Hepatocyte (in vitro differentiated cells): ENCODE results near the gene GUK1.

ENCODE experiments used
- CTCF ChIP-seq: fragments of 200-600 bp; sonication (generic); IDR thresholded peaks from 2 replicates; pipeline ENCODE4 v1.5.1; 2016; ENCODE audit warnings: antibody characterized with exemption, mild to moderate bottlenecking; ENCODE audit not compliant: poor library complexity
- EZH2 ChIP-seq: fragments of 200-600 bp; sonication (generic); IDR thresholded peaks from 2 replicates; pipeline ENCODE4 v1.6.1; 2016; ENCODE audit warnings: antibody characterized with exemption, mild to moderate bottlenecking, borderline replicate concordance
- EZH2phosphoT487 ChIP-seq: fragments of 200-600 bp; sonication (generic); IDR thresholded peaks from one replicate; pipeline ENCODE4 v1.6.1; 2018; ENCODE audit warnings: antibody characterized with exemption, mild to moderate bottlenecking, low read depth, moderate library complexity; ENCODE audit not compliant: unreplicated experiment, severe bottlenecking

DNA sequence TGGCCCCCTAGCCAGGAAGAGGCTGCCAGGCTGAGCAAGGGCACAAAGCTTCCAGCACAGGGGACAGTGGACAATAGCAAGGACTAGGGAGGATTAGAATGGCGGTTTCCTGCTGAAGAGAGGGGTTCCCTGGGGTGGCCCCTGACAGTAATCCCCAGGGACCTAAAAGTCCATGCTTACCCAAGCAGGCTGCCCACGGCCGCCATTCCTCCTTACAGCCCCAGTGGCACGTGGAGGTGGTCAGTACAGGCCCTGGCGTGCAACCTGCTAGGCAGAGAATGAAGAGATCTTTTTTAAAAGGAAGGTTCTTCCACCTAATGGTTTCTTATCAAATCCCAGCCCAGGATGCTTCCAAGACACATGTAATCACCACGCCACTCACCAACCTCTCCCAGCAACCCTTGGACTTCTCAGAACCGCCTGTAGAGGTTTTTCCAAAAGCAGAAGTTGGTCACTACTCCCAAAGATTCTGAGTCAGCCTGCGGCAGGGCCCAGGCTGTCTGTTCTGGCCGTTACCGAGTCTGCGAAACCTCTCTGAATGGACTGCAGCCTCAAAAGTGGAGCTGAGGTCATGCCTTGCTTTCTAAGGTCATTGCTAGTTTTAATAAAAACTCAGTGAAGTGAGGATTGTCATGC is 31.9 kb upstream of the GUK1 start:
- TF ChIP-seq CTCF: no peak
- no peak for TF ChIP-seq EZH2phosphoT487
- TF ChIP-seq EZH2: no peak
